Upper lobe of right lung (tissue), 1 donor: ENCODE data around the gene CLMN. TPM values are rescaled to one million over a fixed set of nuclear protein-coding genes. Genes with fewer than 3 reads are reported as not detected.

Experiments used
- ATAC-seq: fragments of 200-7000 bp; cut with Tn5 transposase; one replicate; pipeline ENCODE4 v1.9.1; 2020; ENCODE audit warnings: mild to moderate bottlenecking, moderate library complexity
- DNase-seq: peaks from one replicate; pipeline ENCODE4 v3.0.0-alpha.2; 2020
- H3K27ac ChIP-seq: fragments of 200-600 bp; one replicate; pipeline ENCODE4 v1.8.0; 2022
- H3K27me3 ChIP-seq: fragments of 200-600 bp; one replicate; pipeline ENCODE4 v1.8.0; 2022; ENCODE audit warnings: mild to moderate bottlenecking
- H3K36me3 ChIP-seq: fragments of 200-600 bp; one replicate; pipeline ENCODE4 v1.8.0; 2022
- H3K4me1 ChIP-seq: fragments of 200-600 bp; one replicate; pipeline ENCODE4 v1.8.0; 2022
- H3K4me3 ChIP-seq: fragments of 200-600 bp; one replicate; pipeline ENCODE4 v1.8.0; 2022; ENCODE audit warnings: mild to moderate bottlenecking
- H3K9me3 ChIP-seq: fragments of 200-600 bp; one replicate; pipeline ENCODE4 v1.8.0; 2022
- intact Hi-C: fragments of 100-400 bp; cut with DNase I; formaldehyde crosslinking; loops from one replicate; pipeline ENCODE4 v1.11.0; 2022
- total RNA-seq: library from RNA; stranded (reverse); fragmentation: NEBNext Ultra II Directional; extraction: Animal tissue kit (Norgen Biotek cat#: 25700); gene quantifications from one replicate; pipeline ENCODE4 v1.2.1, GENCODE V29; 2021
- TF ChIP-seq, protein P1 (sequence below): fragments of 200-600 bp; IDR thresholded peaks from one replicate; pipeline ENCODE4 v1.8.0; 2022; ENCODE audit warnings: antibody characterized with exemption
- donor health status: DM: no; HTN: yes; CAD: no; lungs with severe emphysema.

CLMN gene
- total RNA-seq, 1 donor from 2014 or later = 19.3 TPM

DNA sequence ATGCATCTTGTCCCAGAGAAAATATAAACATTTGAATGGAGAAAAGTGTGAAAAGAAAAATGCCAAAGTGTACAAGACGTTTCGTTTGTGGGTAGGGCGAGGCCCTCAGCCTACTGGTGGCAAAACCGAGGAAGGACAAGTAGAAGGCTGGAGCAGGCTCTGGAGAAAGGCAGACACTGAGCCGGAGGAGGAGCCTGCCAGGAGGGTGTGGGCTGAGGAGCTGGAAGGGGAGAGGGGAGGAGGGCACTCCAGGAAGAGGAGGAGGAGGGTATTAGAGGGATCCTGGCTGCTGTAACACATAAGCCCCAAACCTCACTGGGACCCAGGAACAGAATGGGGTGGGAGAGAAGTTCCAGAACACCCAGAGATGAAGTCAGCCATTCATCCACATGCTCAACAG, 47.7 kb downstream of the CLMN start:
- H3K27ac ChIP-seq = no peak overlapping the region
- no peaks in the 10 kb centered on the region for H3K9me3 ChIP-seq
- TF ChIP-seq, protein P1, sequence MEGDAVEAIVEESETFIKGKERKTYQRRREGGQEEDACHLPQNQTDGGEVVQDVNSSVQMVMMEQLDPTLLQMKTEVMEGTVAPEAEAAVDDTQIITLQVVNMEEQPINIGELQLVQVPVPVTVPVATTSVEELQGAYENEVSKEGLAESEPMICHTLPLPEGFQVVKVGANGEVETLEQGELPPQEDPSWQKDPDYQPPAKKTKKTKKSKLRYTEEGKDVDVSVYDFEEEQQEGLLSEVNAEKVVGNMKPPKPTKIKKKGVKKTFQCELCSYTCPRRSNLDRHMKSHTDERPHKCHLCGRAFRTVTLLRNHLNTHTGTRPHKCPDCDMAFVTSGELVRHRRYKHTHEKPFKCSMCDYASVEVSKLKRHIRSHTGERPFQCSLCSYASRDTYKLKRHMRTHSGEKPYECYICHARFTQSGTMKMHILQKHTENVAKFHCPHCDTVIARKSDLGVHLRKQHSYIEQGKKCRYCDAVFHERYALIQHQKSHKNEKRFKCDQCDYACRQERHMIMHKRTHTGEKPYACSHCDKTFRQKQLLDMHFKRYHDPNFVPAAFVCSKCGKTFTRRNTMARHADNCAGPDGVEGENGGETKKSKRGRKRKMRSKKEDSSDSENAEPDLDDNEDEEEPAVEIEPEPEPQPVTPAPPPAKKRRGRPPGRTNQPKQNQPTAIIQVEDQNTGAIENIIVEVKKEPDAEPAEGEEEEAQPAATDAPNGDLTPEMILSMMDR = no peak
- intact Hi-C loops = no loop called here
- DNase-seq = no peak
- ATAC-seq = no peak
- H3K4me1 ChIP-seq = no peaks in the 10 kb centered on the region
- H3K4me3 ChIP-seq = no peak overlapping the region
- no peaks in the 10 kb centered on the region for H3K36me3 ChIP-seq
- no peaks in the 10 kb centered on the region for H3K27me3 ChIP-seq

GRCh38 chr14:95270203-95270602, 49.5 kb downstream of the CLMN start:
- intact Hi-C loops = no loop called here
- H3K9me3 ChIP-seq = no peaks in the 10 kb centered on the region
- no peak for ATAC-seq
- no peak overlapping the region for H3K27ac ChIP-seq
- DNase-seq = no peak
- no peak overlapping the region for H3K4me3 ChIP-seq
- TF ChIP-seq, protein P1 = no peak
- peaks cover 8% of the 10 kb centered on the region for H3K4me1 ChIP-seq
- no peaks in the 10 kb centered on the region for H3K27me3 ChIP-seq
- H3K36me3 ChIP-seq = no peaks in the 10 kb centered on the region

DNA sequence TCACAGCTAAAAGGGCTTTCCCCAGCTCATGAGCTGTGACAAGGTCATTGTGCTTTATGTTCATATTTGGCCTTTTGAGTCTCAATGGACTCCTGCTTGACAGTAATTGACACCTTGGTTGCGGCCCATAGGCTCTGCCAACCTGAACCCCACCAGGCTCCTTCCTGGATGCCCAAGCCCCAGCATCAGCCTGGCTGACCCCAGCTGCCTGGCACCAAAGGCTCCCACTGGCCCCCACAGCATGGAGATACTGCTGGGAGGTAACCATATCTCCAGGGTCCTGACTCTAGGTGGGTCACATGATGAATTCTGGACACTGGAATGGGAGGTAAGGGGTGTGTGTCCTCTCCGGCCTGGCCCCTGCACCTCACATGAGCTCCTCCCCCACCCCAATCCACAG, 50.2 kb downstream of the CLMN start:
- Histone ChIP-seq H3K36me3 (no peaks in the 10 kb centered on the region), H3K4me3 (no peak overlapping the region), H3K4me1 (peaks cover 13% of the 10 kb centered on the region), H3K27me3 (no peaks in the 10 kb centered on the region), H3K9me3 (no peaks in the 10 kb centered on the region), H3K27ac (no peak overlapping the region)
- ATAC-seq (no peak), DNase-seq (no peak)
- TF ChIP-seq, protein P1 = no peak
- intact Hi-C loops = no loop called here

DNA sequence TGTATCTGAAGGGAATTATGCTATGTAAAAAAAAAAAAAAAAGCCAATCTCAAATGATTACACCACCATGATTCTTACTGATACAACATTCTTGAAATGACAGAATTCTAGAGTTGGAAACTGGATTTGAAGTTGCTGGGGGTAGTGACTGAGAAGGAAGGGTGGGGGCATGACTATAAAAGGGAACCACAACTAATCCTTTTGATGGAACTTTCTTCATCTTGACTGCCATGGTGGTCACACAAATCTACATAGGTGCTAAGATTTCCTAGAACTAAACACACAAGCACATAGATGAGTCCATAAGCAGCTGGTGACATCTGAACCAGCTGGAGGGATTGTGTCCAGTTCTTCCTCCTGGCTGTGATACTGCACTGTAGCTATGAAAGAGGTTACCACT, 51.4 kb downstream of the CLMN start:
- no peak for DNase-seq
- H3K4me3 ChIP-seq = no peak overlapping the region
- no peaks in the 10 kb centered on the region for H3K27me3 ChIP-seq
- intact Hi-C loops = no loop called here
- H3K27ac ChIP-seq = no peak overlapping the region
- no peak for ATAC-seq
- H3K4me1 ChIP-seq = peaks cover 13% of the 10 kb centered on the region
- H3K9me3 ChIP-seq = no peaks in the 10 kb centered on the region
- no peaks in the 10 kb centered on the region for H3K36me3 ChIP-seq
- TF ChIP-seq, protein P1 = no peak

GRCh38 chr14:95267306-95267705, 52.4 kb downstream of the CLMN start:
- no peak overlapping the region for H3K27ac ChIP-seq
- DNase-seq = no peak
- H3K4me3 ChIP-seq = no peak overlapping the region
- intact Hi-C loops = no loop called here
- H3K4me1 ChIP-seq = peaks cover 13% of the 10 kb centered on the region
- no peaks in the 10 kb centered on the region for H3K9me3 ChIP-seq
- ATAC-seq = no peak
- no peaks in the 10 kb centered on the region for H3K36me3 ChIP-seq
- TF ChIP-seq, protein P1 = no peak
- no peaks in the 10 kb centered on the region for H3K27me3 ChIP-seq
